ENCODE data around the gene TTLL11.

TTLL11 gene, protein sequence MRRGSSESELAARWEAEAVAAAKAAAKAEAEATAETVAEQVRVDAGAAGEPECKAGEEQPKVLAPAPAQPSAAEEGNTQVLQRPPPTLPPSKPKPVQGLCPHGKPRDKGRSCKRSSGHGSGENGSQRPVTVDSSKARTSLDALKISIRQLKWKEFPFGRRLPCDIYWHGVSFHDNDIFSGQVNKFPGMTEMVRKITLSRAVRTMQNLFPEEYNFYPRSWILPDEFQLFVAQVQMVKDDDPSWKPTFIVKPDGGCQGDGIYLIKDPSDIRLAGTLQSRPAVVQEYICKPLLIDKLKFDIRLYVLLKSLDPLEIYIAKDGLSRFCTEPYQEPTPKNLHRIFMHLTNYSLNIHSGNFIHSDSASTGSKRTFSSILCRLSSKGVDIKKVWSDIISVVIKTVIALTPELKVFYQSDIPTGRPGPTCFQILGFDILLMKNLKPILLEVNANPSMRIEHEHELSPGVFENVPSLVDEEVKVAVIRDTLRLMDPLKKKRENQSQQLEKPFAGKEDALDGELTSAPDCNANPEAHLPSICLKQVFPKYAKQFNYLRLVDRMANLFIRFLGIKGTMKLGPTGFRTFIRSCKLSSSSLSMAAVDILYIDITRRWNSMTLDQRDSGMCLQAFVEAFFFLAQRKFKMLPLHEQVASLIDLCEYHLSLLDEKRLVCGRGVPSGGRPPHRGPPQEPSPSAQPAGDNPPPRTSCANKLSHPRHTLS

DNA sequence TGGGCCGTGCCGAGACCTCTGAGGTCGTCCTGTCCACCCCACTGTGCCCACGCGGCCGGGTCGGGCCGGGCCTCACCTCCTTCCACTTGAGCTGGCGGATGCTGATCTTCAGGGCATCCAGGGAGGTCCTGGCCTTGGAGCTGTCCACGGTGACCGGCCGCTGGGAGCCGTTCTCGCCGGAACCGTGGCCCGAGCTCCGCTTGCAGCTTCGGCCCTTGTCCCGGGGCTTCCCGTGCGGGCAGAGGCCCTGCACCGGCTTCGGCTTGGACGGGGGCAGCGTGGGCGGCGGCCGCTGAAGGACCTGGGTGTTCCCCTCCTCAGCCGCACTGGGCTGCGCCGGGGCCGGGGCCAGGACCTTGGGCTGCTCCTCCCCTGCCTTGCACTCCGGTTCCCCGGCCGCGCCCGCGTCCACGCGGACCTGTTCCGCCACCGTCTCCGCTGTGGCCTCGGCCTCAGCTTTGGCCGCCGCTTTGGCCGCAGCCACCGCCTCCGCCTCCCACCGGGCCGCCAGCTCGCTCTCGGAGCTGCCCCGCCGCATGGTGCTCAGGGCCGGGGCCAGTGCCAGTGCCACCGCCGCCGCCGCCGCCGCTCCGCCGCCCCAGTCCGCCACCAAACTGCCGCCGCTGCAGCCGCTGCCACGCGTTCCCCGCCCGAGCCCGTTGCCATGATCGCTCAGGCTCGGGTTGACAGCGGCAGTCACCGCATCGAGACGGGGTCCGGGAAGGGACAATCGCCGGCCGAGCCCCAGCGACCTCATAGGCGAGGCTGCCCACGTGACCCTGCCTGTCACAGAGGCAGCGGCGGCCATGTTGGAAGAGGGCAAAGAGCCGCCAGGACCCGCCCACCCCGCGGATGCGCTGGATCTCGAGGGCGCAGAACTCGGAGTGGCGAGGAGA is at the start of gene TTLL11:
TTLL11 (minus strand) TSS at position 698 of the 896 bp plus-strand sequence; CDS start at position 538, 160 bp downstream.
- DNase-seq, result peak; percentile 90 to 96 (median 94)

- no peak for DNase-seq
Observed at GRCh38 chr9:122141671-122142070, 48.6 kb upstream of the TTLL11 start.

- DNase-seq, result no peak
Observed at GRCh38 chr9:122140368-122141193, 47.5 kb upstream of the TTLL11 start.

DNA sequence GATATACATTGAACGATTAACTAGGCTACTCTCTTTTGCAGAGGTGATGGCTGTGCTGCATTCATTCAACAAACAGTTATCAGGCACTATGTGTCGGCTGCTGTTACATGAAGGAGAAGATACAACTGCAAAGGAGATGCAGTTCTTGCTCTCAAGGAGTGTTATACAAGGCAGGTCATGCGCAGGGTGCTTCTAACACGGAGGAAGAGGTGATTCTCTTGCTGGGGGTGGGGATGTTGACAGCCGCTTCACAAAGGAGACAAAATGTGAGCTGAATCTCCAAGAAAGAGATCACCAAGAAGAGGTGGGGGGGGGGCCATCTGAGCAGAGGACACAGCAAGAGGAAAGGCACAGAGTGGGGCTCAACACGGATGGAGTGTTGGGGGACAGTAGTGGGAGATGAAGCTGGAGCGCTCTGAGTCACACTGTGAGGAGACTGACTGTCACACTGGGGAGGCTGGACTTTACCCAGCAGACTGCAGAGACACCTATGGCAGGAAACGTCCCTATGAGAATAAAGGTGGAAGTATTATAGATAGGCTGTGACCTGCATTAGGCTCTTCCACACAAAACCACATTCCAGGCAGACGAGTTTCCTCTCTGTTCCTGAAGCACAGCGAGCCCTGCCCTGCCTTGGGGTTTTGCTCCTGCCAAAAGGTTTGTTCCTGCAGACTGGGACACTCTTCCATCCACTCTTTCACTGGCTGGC is 45.6 kb upstream of the TTLL11 start:
- DNase-seq, result no peak

GRCh38 chr9:122135529-122135859 is 42.4 kb upstream of the TTLL11 start:
- DNase-seq, result no peak

DNA sequence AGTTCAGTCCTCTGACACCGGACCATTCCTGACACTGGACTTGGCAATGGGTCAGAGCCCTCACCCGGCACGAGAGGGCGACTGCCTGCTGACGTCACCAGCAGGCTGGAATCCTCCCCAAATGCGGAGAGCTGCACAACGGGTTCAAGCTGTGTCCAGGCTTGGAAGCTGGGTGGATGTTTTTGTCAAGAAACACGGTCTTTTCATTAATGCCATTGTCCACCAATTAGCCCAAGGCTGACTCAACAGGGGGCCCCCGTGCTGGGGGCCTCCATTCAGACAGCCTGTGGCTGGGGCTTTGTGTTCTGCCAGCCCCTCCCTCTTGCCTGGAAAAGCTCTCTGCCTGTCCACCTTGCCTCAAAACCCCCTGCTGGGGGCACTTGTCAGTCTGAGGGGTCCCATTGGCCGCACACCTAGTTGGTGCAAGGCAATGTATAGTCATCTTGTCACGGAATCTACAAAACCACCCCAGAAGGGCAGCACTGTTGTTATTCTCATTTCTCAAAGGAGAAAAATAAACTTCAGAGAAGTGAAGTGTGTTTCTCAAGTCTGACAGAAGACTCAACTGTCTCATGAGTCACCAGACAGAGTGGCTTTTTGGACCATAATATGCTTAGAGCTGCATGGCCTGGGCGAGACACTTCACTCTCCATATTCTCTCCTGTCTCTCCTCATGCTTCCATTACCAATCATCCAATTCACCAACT is 41.9 kb upstream of the TTLL11 start:
- DNase-seq, result no peak

- no peak for DNase-seq
Observed at GRCh38 chr9:122133984-122134535, 41.0 kb upstream of the TTLL11 start.

DNA sequence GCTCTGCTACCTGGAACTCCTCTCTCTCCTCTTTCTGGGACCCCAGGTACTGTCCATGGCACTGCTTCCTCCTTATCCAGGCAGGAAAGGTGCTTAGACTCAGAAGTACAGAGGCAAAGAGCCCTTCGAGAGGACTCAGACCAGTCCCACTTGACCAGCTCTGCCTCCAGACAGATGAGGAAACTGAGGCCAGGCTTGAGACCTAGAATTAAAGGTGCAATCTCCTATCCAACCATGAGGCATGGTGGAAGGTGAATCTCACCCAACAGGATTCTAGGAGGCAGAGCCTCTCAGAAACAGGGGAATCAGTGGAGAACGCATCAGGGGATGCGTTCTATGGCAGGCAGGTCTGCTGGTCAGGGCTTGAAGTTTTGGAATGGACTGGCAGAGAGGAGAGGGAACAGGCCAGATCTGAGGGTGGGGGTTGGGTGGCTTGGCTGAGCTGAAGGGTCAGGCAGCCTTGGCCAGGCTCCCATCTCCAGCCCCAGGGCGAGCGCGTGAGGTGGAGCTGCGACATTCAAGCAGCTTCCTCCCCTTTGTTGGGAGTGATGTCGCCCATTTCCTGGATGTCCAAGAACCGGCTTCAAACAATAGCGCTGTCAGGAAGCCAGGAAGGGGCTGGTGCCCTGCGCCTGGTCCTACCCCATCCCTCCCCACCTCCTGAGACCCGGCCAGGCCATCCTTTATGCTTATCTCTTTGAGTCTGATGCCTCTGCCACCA is 40.3 kb upstream of the TTLL11 start:
- no peak for DNase-seq

DNA sequence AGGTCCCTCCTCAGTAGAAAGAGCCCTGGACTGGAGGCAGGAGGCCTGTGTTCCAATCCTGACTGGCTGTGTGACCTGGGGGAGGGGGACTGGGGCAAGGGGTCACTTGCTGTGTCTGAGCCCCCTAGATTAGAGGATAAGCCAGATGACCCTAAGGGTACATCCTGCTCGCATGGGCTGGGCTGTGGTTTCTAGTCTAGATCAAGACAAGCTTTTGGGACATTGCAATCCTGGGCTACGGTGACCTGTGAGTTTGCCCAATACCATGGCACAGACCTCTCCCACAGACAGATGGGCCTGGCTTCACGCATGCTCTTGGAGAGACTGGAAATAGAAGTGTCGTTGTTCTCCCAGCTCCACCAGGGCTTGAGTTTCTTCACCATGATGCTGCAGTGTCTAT is 39.4 kb upstream of the TTLL11 start:
- DNase-seq, result no peak

GRCh38 chr9:122131401-122132001 is 38.4 kb upstream of the TTLL11 start:
- DNase-seq, result no peak

DNA sequence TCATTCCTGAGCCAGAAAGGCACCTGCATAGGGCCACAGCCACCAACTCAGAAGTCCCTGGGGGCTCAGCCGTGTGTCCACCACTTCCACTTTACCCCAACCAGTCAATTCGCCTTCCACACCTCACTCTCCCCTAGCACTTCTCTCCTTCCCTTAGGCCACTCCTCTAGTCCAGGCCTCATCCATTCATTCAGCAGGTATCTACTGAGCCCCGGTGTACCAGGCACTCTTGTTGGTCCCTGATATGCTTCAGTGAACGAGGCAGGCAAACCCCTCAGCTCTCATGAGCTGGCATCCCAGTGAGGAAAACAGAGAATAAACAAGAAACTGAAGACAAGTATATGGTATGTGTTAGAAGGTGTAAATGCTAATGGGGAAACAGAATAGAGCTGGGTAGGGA is 37.7 kb upstream of the TTLL11 start:
- DNase-seq, result no peak

DNA sequence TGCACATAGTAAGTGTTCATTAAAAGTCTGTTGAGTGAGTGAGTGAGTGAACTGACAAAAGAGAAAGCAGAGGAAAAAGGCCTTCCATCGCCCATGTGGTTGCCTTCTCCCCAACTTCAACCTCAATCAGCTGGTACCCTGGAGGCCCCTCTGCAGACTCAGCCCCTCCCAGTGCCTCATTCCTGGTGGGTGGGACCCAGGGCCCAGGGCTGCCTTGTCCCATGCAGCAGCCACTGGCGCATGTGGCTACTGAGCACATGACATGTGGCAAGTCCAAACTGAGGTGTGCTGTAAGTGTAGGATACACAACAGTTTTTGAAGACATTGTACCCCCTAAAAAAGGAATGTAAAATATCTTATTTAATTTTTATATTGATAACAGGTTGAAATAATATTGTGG is 36.9 kb upstream of the TTLL11 start:
- no peak for DNase-seq

- DNase-seq, result no peak
Observed at GRCh38 chr9:122128969-122129343, 35.8 kb upstream of the TTLL11 start.

DNA sequence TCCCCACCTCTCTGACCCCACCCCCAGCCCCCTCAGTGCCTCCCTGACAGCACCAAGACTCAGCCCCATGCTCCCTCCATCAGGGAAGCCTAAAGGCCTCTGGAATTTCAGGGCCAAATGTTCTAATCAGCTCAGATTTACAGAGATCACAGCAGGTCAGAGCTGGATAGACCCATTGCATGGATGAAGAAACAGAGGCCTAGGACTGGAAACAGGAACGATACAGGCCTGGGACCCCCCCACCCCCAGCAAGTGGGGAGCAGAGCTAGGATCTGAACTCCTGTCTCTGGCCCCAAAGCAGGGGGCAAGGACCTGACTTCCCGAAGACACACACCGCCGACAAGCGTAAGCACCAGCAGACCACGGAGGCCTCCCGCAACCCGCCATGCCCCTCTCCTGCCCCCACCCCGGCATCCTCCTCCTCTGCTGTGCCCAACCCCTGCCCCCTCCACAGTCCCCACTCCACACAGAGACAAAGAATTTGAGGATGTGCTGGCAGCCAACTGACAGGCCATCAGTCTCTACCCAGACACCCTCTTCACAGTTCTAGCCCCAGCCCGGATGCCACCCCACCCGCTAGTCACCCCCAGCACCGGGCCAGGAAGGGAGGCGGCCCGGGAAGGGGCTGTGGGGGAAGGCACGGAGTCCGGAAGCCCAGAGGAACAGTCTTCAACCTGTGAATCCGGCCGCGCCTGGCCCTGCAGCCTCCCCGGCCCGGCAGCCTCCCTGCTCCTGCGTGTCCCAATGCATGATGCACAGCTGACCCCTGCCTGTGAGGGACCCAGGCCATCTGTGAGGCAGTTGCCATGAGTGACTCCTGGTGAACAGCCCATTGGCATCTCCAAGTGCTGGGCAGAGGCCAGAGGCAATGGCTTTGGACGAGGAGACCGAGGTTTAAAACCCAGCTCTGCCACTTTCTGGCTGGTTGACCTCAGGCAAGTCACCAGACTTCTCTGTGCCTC is 35.2 kb upstream of the TTLL11 start:
- DNase-seq, result no peak

- no peak for DNase-seq
Observed at GRCh38 chr9:122127396-122127798, 34.3 kb upstream of the TTLL11 start.

DNA sequence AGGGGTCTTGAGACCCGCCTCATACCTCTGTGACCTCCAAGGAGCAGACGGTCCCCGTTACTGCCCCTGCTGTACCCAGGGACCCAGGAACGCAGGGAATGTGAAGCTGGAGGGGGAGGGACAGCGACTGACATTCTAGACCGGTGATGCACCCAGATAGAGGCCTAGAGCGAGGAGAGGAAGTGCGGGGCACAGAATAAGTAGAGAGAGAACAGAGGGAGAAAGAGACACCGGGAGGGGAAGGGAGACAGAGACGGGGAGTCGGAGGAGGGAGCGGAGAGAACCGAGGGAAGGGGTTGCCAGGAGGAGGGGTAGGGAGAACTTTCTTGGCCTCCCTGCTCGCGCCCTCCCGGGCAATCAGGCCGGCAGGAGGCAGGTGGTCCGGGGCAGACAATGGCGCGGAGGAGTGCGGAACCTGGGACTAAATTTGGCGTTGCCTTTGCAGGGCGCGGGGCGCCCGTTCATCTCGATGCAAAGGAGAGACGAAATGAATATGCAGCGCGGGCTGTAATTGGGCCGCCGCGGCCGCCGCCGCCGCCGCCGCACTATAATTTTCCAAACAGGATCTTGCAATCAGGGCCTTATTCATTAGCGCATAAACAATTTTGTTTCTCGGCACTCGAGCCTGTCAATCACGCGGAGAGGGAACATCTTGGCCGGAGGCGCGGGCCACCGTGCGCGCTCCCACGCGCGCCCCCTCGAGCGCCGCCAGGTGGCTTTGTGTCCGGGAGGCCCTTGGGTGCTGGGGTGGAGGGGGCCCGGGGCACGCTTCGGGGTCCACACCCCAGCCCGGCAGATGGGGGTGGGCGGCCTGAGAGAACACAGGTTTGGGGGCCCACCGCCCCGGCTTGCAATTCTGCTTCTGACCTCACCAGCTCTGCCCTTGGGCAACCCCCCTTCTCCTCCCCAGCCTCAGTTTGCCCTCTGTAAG is 33.5 kb upstream of the TTLL11 start:
- no peak for DNase-seq

Measured in activated CD4-positive, CD25-positive, alpha-beta regulatory T cell (primary cell).